Testis (tissue), 2 donors: ENCODE measurements around the gene DNER.

ENCODE experiments used
- CTCF ChIP-seq, 3 experiments: fragments of 450-650 bp in 2 of 3; fragments of 200-600 bp in 1 of 3; sonication (generic) in 1 of 3; IDR thresholded peaks; one replicate each; pipeline ENCODE4 v1.5.1; 2016 to 2019; ENCODE audit warnings: antibody characterized with exemption in 3 of 3, mild to moderate bottlenecking in 2 of 3, moderate library complexity in 1 of 3
- POLR2A ChIP-seq: fragments of 450-650 bp; IDR thresholded peaks from one replicate; pipeline ENCODE4 v1.6.1; 2017; ENCODE audit warnings: antibody characterized with exemption, mild to moderate bottlenecking, moderate library complexity

GRCh38 chr2:229485857-229486256 is 228.5 kb downstream of the DNER start:
- TF ChIP-seq CTCF (IDR thresholded peaks at IDR 0.05) (no peak), POLR2A (no peak)
